Neural progenitor cell (in vitro differentiated cells): ENCODE data around the gene ANKRD34A. TPM values are rescaled to one million over a fixed set of nuclear protein-coding genes. Genes with fewer than 3 reads are reported as not detected.

Source experiments
- DNase-seq: peaks from one replicate; pipeline ENCODE4 v3.0.0-alpha.2; 2016; ENCODE audit warnings: low spot score
- H2AFZ ChIP-seq: fragments of 200-600 bp; sonication (generic); replicated peaks from 2 replicates; pipeline ENCODE4 v1.6.1; 2016; ENCODE audit warnings: antibody characterized with exemption
- H3F3A ChIP-seq: fragments of 200-600 bp; sonication (generic); 2 replicates; pipeline ENCODE4 v1.6.1; 2016; ENCODE audit warnings: antibody characterized with exemption, low read depth
- H3K27ac ChIP-seq: fragments of 200-600 bp; sonication (generic); 2 replicates; pipeline ENCODE4 v1.5.1; 2016; ENCODE audit warnings: mild to moderate bottlenecking
- H3K27me3 ChIP-seq: fragments of 200-600 bp; sonication (generic); 2 replicates; pipeline ENCODE4 v1.6.1; 2016; ENCODE audit warnings: mild to moderate bottlenecking, moderate library complexity
- H3K36me3 ChIP-seq: fragments of 200-600 bp; sonication (generic); 2 replicates; pipeline ENCODE4 v1.5.1; 2016
- H3K4me1 ChIP-seq: fragments of 200-600 bp; sonication (generic); 2 replicates; pipeline ENCODE4 v1.6.1; 2016; ENCODE audit warnings: mixed run types
- H3K4me2 ChIP-seq: fragments of 200-600 bp; sonication (generic); 2 replicates; pipeline ENCODE4 v1.6.1; 2016
- H3K4me3 ChIP-seq: fragments of 200-600 bp; sonication (generic); 2 replicates; pipeline ENCODE4 v1.5.1; 2016
- H3K79me2 ChIP-seq: fragments of 200-600 bp; sonication (generic); 2 replicates; pipeline ENCODE4 v1.6.1; 2016; ENCODE audit warnings: low read depth
- H3K9ac ChIP-seq: fragments of 200-600 bp; sonication (generic); 2 replicates; pipeline ENCODE4 v1.6.1; 2016
- H3K9me3 ChIP-seq: fragments of 200-600 bp; sonication (generic); 2 replicates; pipeline ENCODE4 v1.5.1; 2016; ENCODE audit warnings: low read depth
- H4K20me1 ChIP-seq: fragments of 200-600 bp; sonication (generic); 2 replicates; pipeline ENCODE4 v1.6.1; 2016; ENCODE audit warnings: low read depth
- H3K27ac Mint-ChIP-seq: 3 replicates; pipeline ENCODE4 v1.8.0; 2021; ENCODE audit warnings: mixed read lengths
- H3K27me3 Mint-ChIP-seq: 2 replicates; pipeline ENCODE4 v1.8.0; 2022; ENCODE audit warnings: low read depth, mild to moderate bottlenecking, inconsistent platforms, moderate library complexity, mixed read lengths; ENCODE audit not compliant: insufficient read depth
- H3K36me3 Mint-ChIP-seq: 3 replicates; pipeline ENCODE4 v1.8.0; 2021; ENCODE audit warnings: mixed read lengths
- H3K4me1 Mint-ChIP-seq: 3 replicates; pipeline ENCODE4 v1.8.0; 2021; ENCODE audit warnings: mixed read lengths
- H3K4me3 Mint-ChIP-seq: 3 replicates; pipeline ENCODE4 v1.8.0; 2021; ENCODE audit warnings: mild to moderate bottlenecking, moderate library complexity, mixed read lengths
- H3K9me3 Mint-ChIP-seq: 3 replicates; pipeline ENCODE4 v1.8.0; 2020; ENCODE audit warnings: mixed read lengths
- EZH2 ChIP-seq: fragments of 200-600 bp; sonication (generic); IDR thresholded peaks from 2 replicates; pipeline ENCODE4 v1.6.1; 2017; ENCODE audit warnings: antibody characterized with exemption, mild to moderate bottlenecking, moderate library complexity
- EZH2phosphoT487 ChIP-seq: fragments of 200-600 bp; sonication (generic); IDR thresholded peaks from 2 replicates; pipeline ENCODE4 v1.6.1; 2017; ENCODE audit warnings: antibody characterized with exemption
- total RNA-seq: library from RNA; depleted of rRNA; stranded (reverse); fragments of >200 nt; gene quantifications from 2 replicates; pipeline ENCODE4 v1.2.3, GENCODE V29; 2015; ENCODE audit warnings: low replicate concordance
- TF ChIP-seq, protein P1 (sequence below): fragments of 200-600 bp; sonication (generic); IDR thresholded peaks from 2 replicates; pipeline ENCODE4 v1.5.1; 2017; ENCODE audit warnings: antibody characterized with exemption, mild to moderate bottlenecking

Gene ANKRD34A
- total RNA-seq, 1 donor from 2014 or later, result 0.06 TPM

DNA sequence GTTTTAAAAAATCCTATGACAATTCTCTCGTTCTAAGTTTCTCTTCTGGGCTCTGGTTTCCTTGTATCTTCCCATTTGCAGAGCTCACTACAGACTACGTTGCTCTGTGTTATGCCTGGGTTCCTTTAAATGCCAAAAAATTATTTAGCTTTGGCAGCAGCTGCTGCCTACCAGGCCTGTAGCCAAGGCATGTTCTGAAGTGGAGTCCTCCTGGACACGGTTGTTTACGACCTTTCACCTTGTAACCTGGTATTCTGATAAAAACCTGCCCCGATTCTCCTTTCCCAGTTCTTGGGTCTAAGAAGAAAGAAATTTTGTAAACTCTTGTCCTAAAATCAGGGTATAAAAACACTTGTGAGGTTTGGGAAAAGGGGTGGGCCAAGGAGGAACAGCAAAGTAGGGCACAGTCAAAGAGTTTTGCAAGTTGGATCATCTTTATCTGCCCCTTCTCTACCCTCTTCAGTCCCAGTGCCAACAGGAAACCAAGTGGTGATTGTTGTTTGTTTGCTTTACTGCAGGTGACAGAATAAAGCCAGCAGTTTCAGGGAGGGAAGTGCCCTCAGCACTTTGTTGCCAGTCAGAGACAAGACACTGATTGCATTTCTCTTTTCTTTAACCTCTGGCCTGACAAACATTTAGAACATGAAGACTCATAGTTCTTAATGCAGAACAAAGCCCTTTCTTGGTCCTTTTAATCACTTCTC is 35.1 kb upstream of the ANKRD34A start:
- Histone ChIP-seq H3F3A (peaks cover 8% of the 10 kb centered on the region), H4K20me1 (peaks cover 17% of the 10 kb centered on the region), H3K9me3 (no peaks in the 10 kb centered on the region), H3K79me2 (peaks cover 19% of the 10 kb centered on the region), H3K9ac (no peak overlapping the region), H3K4me3 (no peak overlapping the region), H2AFZ (peak overlapping the region; percentile 88), H3K27me3 (peaks cover 19% of the 10 kb centered on the region), H3K4me2 (peak overlapping the region; percentile 7), H3K4me1 (peaks cover 28% of the 10 kb centered on the region), H3K27ac (no peak overlapping the region), H3K36me3 (peaks cover 7% of the 10 kb centered on the region)
- peaks cover 8% of the 10 kb centered on the region for H3K27me3 Mint-ChIP-seq
- peak overlapping the region; percentile 25 for H3K4me3 Mint-ChIP-seq
- H3K36me3 Mint-ChIP-seq, result peaks cover 18% of the 10 kb centered on the region
- peak overlapping the region; percentile 91 for H3K27ac Mint-ChIP-seq
- H3K4me1 Mint-ChIP-seq, result peaks cover 42% of the 10 kb centered on the region
- TF ChIP-seq EZH2phosphoT487 (no peak), EZH2 (no peak)
- TF ChIP-seq, protein P1, sequence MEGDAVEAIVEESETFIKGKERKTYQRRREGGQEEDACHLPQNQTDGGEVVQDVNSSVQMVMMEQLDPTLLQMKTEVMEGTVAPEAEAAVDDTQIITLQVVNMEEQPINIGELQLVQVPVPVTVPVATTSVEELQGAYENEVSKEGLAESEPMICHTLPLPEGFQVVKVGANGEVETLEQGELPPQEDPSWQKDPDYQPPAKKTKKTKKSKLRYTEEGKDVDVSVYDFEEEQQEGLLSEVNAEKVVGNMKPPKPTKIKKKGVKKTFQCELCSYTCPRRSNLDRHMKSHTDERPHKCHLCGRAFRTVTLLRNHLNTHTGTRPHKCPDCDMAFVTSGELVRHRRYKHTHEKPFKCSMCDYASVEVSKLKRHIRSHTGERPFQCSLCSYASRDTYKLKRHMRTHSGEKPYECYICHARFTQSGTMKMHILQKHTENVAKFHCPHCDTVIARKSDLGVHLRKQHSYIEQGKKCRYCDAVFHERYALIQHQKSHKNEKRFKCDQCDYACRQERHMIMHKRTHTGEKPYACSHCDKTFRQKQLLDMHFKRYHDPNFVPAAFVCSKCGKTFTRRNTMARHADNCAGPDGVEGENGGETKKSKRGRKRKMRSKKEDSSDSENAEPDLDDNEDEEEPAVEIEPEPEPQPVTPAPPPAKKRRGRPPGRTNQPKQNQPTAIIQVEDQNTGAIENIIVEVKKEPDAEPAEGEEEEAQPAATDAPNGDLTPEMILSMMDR, result no peak
- DNase-seq, result no peak
- H3K9me3 Mint-ChIP-seq, result peaks cover 2% of the 10 kb centered on the region

DNA sequence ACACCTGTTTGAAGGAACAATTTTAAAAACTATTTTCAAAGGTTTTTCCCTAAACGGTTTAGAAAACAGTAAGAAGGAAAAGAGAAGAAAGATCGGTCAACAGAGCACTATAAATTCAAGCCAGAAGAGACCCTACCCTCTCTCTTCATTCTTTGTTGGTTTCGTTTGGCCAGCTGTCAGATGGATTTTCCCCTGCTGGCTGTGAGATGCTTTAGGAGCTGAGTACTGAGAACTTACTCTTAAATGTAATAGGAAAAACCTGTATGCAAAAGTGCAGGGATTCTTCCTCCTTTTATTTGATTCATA is 33.3 kb upstream of the ANKRD34A start:
- peaks cover 17% of the 10 kb centered on the region for H3K36me3 ChIP-seq
- peak overlapping the region; percentile 85 for H3K4me3 ChIP-seq
- peaks cover 22% of the 10 kb centered on the region for H3K79me2 ChIP-seq
- H4K20me1 ChIP-seq, result peaks cover 35% of the 10 kb centered on the region
- Mint-ChIP-seq H3K4me3 (peak overlapping the region; percentile 98), H3K9me3 (peaks cover 2% of the 10 kb centered on the region), H3K36me3 (peaks cover 36% of the 10 kb centered on the region), H3K27me3 (peaks cover 8% of the 10 kb centered on the region), H3K27ac (peak overlapping the region; percentile 89), H3K4me1 (peaks cover 60% of the 10 kb centered on the region)
- H3K9me3 ChIP-seq, result no peaks in the 10 kb centered on the region
- DNase-seq, result no peak
- H3F3A ChIP-seq, result peaks cover 22% of the 10 kb centered on the region
- peaks cover 39% of the 10 kb centered on the region for H3K4me1 ChIP-seq
- no peak overlapping the region for H2AFZ ChIP-seq
- no peak overlapping the region for H3K27ac ChIP-seq
- TF ChIP-seq, protein P1, result no peak
- TF ChIP-seq EZH2phosphoT487 (no peak), EZH2 (no peak)
- peaks cover 19% of the 10 kb centered on the region for H3K27me3 ChIP-seq
- H3K4me2 ChIP-seq, result peak overlapping the region; percentile 72
- H3K9ac ChIP-seq, result no peak overlapping the region

DNA sequence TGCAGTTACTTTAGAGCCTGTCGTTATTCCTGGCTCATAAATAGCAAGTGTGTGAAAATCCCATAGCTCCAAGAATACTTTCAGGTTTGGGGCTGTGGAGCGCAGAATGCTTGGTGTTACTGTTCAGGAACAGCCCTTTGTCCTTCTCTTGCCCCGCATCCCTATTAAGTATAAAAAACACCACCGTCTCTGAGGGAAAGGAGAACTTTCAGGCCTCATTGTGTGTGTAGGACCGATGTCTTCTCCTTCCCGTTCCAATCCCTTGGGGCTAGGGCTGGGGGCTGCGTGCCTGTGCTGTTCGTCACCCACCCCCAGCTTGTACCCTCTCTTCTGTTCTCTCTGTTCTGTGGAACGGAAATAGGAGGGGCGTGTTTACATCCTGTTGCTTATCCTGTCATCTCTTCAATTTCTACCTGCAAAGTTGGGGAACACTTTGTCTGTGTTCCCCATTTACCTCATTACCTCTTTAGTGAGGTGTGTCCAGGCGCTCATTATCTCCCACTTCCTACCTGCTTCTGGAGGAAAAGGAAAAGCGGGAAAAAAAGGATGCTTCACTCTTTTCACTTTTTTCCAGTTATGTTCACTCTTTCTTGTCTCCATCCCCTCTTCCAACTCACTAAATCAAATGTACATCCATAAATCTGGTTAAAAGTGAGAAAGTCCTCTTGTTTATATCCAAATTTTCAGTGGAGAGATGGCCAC is 32.8 kb upstream of the ANKRD34A start:
- Mint-ChIP-seq H3K4me1 (peaks cover 64% of the 10 kb centered on the region), H3K27ac (peak overlapping the region; percentile 89), H3K9me3 (peaks cover 2% of the 10 kb centered on the region), H3K27me3 (peaks cover 8% of the 10 kb centered on the region), H3K4me3 (peak overlapping the region; percentile 98), H3K36me3 (peaks cover 39% of the 10 kb centered on the region)
- peaks cover 44% of the 10 kb centered on the region for H3K4me1 ChIP-seq
- no peak overlapping the region for H3K9ac ChIP-seq
- peaks cover 27% of the 10 kb centered on the region for H3F3A ChIP-seq
- peak overlapping the region; percentile 85 for H3K4me3 ChIP-seq
- peaks cover 17% of the 10 kb centered on the region for H3K36me3 ChIP-seq
- no peak for DNase-seq
- H4K20me1 ChIP-seq, result peaks cover 40% of the 10 kb centered on the region
- peak overlapping the region; percentile 72 for H3K4me2 ChIP-seq
- no peaks in the 10 kb centered on the region for H3K9me3 ChIP-seq
- H2AFZ ChIP-seq, result peak overlapping the region; percentile 35
- peaks cover 19% of the 10 kb centered on the region for H3K27me3 ChIP-seq
- TF ChIP-seq EZH2 (no peak), EZH2phosphoT487 (no peak)
- TF ChIP-seq, protein P1, result no peak
- H3K27ac ChIP-seq, result no peak overlapping the region
- peaks cover 22% of the 10 kb centered on the region for H3K79me2 ChIP-seq
